ENCODE results near the gene HMGA1.

DNA sequence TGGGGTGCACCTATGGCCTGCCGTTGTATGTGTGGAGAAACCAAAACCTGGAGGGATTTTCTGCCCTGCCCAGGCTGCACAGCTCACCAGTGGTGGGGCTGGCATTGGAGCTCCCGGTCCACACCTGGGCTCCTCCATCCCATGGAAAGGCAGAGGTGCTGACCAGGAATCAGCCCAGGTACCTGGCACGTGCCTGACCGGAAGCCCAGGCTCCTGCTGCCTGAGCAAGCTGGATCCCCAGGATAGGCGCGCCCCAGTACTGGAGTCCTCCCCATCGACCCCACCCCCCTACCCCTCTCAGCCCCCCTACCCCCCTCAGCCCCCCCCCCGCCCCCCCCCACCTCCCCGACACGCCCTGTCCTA, 39.9 kb upstream of the HMGA1 start:
- TF ChIP-seq POLR2A (IDR thresholded peaks at IDR 0.05), result no peak
- TF ChIP-seq, protein P1, sequence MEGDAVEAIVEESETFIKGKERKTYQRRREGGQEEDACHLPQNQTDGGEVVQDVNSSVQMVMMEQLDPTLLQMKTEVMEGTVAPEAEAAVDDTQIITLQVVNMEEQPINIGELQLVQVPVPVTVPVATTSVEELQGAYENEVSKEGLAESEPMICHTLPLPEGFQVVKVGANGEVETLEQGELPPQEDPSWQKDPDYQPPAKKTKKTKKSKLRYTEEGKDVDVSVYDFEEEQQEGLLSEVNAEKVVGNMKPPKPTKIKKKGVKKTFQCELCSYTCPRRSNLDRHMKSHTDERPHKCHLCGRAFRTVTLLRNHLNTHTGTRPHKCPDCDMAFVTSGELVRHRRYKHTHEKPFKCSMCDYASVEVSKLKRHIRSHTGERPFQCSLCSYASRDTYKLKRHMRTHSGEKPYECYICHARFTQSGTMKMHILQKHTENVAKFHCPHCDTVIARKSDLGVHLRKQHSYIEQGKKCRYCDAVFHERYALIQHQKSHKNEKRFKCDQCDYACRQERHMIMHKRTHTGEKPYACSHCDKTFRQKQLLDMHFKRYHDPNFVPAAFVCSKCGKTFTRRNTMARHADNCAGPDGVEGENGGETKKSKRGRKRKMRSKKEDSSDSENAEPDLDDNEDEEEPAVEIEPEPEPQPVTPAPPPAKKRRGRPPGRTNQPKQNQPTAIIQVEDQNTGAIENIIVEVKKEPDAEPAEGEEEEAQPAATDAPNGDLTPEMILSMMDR (IDR thresholded peaks at IDR 0.05), result no peak

Data from uterus (tissue), 2 donors.